M059J (cell line): ENCODE data around the gene ISG20L2. TPM values are rescaled to one million over a fixed set of nuclear protein-coding genes. Genes with fewer than 3 reads are reported as not detected.

Source experiments
- DNase-seq: peaks from one replicate; pipeline ENCODE4 v3.0.0-alpha.2; 2012; ENCODE audit warnings: low read depth
- total RNA-seq: library from RNA; depleted of rRNA; stranded (reverse); fragments of >200 nt; shearing (Covaris generic); gene quantifications from 2 replicates; pipeline ENCODE4 v1.2.3, GENCODE V29; 2014

ISG20L2 gene
- total RNA-seq, 1 experiment from 2014 or later, result 27.8 TPM

DNA sequence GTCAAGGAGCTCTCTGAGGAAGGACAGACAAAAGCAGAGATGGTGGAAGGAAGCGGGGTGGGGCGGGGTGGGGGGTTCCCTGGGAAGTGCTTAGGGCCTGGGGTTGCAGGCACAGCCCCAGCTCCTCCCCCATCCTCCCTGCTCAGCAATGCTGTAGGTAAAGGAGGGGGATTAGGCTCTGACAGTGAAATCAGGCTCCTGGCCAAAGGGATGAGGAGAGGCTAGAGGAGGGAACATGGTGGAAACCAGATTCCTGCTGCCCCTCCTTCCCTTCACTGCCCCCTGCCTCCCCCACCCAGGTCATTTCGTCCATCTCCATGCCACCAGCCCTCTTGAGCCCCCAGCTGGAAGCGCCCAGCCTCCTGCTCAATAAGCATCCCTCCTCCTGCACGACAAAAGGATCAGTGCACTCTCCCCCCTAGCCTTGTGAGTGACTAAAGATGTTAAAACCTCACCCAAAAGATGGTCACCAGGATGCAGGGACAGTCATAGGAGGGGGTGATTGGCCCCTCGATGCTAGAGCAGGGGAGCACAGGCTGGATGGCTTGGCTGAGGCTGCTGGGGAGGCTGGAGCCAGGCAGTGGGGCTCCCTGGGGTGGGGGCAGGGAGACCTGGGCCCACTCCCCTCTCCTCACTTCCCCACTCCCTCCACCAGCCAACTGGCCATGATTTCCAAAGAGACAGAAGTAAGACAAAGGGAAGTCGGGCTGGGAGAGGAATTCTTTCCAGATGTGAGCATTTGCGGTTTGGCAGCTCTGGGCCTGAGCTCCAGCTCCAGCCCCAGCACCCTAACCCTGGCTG is 20.9 kb downstream of the ISG20L2 start:
- no peak for DNase-seq

GRCh38 chr1:156706657-156707416 is 21.7 kb downstream of the ISG20L2 start:
- DNase-seq, result no peak

DNA sequence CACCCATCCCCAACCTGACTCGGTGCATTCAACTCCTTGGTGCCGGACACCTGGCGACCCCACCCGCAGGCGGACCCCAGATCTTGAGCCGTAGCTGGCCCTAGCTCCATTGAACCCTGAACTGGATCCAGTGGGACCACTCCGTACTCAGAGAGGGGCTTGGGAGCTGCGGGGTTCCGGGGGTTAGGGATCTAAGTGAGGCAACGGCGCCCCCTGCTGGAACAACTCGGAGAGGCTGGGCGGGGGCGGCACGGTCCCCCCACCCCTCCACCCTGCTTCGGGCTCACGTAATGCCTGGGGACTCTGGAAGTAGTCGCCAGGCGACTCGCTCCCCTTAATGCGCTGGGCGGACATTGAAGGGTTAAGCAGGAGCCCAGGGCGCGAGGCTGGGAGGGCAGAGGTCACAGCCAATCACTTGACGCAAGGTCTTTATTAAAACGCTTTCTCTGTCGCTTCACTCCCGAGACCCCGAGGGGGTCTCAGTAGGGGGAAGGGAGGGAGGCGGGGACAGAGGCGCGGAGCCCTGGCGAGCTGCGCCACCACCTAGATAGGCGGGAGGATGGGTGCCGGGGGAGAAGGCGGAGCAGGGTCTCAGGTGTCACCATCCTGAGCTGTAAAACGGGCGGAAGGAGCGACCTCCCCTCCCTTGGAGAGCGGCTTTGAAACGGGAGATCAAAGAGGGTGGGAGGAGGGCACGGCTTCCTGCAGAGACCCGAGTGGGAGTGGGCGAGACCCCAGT is 22.5 kb downstream of the ISG20L2 start:
- DNase-seq, result peak; percentile 36

DNA sequence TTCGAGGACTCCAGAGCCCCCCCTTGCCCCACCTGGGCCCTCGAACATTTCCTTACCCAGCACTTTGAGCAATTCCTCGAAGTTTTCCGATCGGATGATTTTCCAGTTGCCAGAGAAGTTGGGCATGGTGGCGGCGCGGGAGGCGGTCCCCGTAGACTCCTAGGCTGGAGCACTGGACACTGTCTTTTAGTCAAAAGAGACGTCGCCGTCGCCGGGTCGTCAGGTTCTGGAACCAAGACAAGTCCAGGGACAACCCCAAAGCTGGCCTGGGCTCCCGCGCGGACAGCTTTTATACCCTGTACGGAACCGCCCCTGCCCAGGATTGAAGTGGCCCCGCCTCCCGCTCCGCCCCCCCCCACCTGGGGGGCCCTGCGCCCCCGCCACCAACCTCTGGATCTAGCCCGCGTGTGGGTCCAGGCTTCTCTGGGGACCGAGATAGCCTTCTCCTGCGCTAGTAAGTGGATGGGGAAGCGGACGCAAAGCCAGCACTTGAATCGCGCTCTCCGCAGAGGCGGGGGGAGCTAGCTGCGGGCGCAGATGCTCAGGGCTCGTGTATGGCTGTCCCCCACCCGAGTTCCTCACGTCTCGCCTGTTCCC is 23.1 kb downstream of the ISG20L2 start, which contains the start of gene CRABP2:
Gene CRABP2 (minus strand): TSS at position 263 of the 597 bp plus-strand sequence. CDS start 137 bp downstream, at position 126.
- DNase-seq, result no peak

DNA sequence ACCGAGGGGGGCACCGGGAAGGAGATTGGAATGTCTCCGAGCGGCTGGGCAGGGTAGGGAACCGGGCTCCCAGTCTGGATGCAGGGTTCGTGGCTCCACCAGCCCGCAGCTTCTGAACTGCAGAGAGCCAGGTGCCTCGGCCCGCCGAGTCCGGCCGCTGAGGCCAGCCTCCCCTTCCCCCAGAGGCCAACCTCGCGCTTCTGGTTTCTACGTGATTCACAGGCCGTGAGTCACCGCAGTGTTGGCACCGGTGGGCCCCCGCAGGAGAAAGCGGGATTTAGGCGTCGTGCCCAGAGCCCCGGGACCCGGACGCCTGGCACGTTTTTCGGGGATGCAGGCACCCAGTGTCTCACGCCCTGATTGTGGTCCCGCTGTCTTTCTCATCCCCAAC is 23.6 kb downstream of the ISG20L2 start:
- peak; percentile 86 for DNase-seq

DNA sequence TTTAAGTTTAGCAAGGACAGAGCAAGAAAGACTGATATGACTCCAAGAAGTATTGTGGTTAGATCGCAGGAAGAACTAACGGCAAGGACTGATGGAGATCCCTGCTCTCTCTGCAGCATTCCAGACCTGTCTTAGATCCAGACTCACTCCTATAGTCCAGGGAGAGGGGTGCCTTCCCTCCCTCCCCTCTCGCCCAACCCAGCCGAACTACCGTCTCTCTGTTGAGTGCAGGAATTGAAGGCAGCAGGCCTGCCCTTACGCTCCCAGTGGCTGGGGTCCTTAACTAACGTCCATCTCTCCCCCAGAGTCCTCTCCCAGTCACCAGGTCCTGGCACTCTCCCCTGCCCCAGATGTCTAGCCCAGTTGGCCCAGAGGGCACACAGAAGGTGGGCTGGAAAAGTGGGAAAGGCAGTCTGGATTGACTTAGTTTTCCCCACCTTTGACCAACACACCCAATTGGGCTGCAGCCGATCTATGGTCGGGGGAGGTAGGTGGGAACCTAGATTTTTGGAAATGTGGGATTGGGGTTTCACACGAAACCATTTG is 24.3 kb downstream of the ISG20L2 start:
- no peak for DNase-seq

DNA sequence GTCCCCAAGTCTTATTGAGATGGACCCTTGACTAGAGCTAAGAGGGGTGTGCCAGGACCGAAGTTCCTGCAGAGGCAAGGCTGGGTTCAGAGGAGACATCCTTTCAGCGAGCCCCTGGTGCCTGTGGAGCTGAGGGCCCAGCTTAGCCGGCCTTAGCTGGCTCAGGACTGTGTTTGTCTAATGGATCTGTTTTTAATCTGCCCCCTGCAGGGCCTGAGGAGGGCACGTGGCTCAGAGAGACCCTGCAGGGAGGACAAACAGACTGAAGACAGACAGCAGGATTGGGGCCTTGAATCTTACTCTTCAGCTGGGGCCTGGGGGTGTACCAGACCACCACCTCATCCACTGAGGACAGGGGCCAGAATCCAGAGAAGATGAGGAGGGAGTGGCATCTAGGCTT is 24.8 kb downstream of the ISG20L2 start:
- DNase-seq, result no peak

DNA sequence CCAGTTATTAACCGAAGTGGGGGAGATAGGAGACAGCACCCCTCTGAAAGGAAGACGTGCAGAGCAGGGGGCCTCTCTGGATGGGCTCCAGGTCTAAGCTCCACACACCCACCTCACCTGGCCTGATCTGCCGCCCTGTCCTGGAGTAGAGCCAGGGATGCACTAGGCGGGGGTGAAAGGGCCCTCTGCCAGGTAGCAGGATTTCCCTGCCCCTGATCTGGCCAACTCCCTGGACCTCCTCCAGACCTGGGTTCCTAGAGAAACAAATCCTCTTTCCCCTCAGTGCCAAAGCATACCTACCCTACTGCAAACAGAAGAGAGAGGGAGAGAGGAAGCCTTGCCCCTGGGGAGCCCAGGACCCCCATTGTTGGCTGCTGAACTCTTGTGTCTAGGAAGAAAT is 25.2 kb downstream of the ISG20L2 start:
- DNase-seq, result no peak

- DNase-seq, result no peak
Observed at GRCh38 chr1:156700736-156701531, 27.6 kb downstream of the ISG20L2 start.

DNA sequence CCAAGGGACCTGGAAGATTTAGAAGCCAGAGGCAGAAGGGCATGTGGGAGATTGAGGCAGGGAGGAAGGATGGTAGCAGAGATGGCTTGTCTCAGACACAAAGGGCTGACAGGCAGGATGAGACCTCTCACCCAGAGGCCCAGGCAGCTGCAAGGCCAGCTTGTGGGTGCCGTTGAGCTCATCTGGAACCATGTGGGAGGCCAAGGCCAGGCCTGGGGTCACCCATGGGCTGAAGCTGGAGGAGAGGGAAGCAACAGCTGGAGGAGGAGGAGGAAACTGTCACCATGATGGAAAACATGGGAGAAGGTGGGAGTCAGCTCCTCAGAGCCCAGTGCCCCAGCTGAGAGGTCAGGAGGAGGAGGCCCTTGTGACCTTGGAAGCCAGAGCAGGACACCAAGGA is 29.6 kb downstream of the ISG20L2 start:
- no peak for DNase-seq

- DNase-seq, result no peak
Observed at GRCh38 chr1:156697481-156697880, 31.1 kb downstream of the ISG20L2 start.

DNA sequence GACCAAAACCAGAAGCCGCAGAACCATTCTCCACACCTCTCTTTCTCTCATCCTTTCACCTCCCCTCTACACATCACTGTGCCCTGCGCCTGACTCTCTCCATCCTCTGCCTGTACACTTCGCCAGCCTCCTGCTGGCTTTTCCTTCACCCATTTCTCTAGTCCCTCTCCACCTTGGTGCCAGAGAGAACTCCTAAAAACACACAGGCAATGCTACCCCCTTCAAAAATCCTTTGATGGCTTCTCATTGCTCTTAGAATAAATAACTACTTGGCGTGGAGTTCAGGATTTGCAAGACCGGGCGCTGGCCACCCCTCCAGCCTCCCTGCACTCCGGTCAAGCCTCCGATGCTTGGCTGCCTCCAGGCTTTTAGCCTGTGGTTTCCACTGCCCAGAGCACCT is 31.8 kb downstream of the ISG20L2 start:
- no peak for DNase-seq

GRCh38 chr1:156694690-156694962 is 33.9 kb downstream of the ISG20L2 start:
- DNase-seq, result no peak

DNA sequence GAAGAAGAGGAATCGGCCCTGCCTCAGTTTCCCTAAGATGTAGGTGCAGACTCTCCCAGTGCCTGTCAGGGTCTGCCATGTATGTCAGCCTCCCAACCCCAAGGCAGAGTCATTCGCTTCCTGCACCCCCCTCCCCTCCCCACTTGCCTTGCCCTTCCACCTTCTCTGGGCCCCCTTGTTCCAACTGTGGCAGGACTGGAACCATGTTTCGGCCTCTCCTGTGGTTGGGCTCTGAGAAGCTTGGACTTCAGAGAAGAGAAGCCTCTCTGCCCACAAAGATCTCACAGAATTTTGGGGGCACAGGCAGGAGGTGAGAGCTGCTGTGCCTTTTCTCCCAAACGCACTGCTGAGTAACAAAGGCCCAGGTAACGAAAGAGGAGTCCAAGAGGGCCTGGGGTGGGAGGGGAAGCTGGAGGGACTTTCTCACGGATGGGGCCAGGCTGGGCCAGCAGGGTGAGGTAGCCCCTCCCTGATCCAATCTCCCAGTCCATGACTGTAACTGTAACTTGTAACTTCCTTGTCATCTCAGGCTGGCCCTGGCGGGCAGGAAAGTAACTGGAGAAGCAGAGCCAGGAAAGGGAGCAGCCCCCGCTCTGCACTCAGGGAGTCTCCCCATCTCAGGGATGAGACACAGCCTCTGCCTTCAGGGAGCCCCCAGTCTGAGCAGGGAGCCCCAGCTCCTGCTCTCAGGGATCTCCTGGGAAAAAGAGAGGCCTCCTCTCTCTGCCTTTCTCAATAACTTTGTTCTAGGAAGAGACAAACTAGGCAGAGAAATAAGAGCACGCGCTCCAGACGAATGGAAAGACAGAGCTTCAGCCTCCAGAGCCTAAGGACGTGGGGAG is 34.5 kb downstream of the ISG20L2 start:
- peak; percentile 40 for DNase-seq

GRCh38 chr1:156692925-156693847 is 35.4 kb downstream of the ISG20L2 start:
- DNase-seq, result peak; percentile 46

GRCh38 chr1:156692441-156692924 is 36.1 kb downstream of the ISG20L2 start:
- DNase-seq, result no peak

DNA sequence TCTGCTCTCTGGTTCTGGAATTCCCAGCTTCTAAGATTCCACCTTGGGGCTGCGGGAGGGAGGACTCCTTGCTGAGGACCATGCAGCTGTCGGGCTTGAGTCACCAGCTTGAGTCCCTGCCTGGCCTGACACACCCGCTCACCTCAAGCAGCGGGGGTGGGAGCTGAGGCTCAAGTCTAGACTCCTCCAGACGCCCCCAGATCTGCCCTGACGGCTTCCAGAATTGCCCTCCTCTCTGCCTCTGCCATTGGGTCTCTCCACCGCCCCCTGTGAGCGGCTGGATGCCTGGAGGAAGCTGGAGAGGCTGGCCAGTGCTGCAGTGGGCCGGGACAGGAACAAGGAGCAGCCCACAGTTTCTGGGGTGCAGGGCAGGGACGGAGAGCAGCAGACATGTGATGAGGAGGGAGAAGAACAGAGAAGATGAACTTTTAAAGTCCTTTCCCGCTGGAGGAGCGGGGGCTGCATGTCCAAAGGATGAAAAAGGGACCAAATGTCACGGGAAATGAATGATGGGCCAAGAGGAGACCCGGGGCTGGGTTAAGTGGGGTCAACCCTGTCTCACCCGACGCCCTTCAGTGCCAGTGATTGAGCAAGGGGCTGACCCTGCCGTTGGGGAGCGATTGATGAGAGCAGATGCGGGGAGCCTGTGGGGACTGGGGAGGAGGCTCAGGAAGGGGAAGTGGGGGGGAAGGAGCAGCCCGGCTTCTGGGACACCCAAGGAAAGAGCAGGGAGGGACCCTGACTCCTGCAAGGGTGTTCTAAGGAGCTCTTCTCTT is 36.7 kb downstream of the ISG20L2 start:
- peak; percentile 66 for DNase-seq

DNA sequence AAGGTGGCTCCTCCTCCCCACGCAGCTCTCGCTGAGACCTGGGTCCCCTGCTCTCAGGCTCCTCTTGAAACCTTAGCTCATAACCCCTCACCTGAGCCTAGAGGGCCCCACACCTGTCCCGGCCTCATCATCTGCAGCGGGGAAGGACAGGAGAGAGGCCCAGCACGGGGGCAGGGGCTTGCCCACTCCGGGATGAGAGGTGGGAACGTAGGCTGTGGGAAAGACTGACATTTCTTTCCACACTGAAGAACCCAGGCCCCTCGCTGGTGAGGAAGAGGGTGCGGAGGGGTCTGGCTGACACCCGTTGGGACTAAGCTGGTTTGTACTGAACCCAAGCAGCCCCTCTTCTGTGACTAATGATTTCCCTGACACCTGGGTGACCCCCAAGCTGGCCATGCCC is 37.4 kb downstream of the ISG20L2 start:
- no peak for DNase-seq
